IPS-15b (cell line): ENCODE data around the gene PRKCB.

ENCODE experiments used
- H3K27me3 ChIP-seq: one replicate; pipeline ENCODE4 v1.6.1; 2013; ENCODE audit warnings: low read length; ENCODE audit not compliant: control insufficient read depth, insufficient read depth
- H3K36me3 ChIP-seq: one replicate; pipeline ENCODE4 v1.6.1; 2013; ENCODE audit warnings: low read length; ENCODE audit not compliant: control insufficient read depth, insufficient read depth
- H3K4me1 ChIP-seq: one replicate; pipeline ENCODE4 v1.6.1; 2013; ENCODE audit warnings: mild to moderate bottlenecking, low read length; ENCODE audit not compliant: control insufficient read depth, insufficient read depth
- H3K4me3 ChIP-seq: one replicate; pipeline ENCODE4 v1.5.1; 2013; ENCODE audit warnings: low read depth, low read length
- H3K9ac ChIP-seq: one replicate; pipeline ENCODE4 v1.6.1; 2013; ENCODE audit warnings: low read depth, mild to moderate bottlenecking, low read length
- H3K9me3 ChIP-seq: one replicate; pipeline ENCODE4 v1.6.1; 2013; ENCODE audit warnings: mild to moderate bottlenecking, low read length; ENCODE audit not compliant: control insufficient read depth, insufficient read depth

PRKCB gene

DNA sequence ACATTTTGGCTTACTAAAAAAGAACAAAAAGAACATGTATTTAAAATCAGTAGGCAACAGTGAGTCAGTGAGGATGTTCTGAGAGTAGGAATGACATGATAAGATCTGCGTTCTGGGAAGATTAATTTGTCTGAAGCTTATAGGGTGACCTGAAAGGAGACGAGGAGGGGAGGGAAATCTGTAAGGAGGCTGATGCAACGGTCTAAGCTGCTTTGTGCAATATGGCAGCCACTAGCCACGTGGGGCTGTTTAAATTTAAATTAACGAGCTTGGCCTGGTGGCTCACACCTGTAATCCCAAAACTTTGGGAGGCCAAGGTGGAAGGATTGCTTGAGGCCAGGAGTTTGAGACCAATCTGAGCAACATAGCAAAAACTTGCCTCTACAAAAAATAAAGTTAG lies 238.8 kb downstream of the PRKCB start:
- H3K9me3 ChIP-seq: no peaks in the 10 kb centered on the region
- peaks cover 9% of the 10 kb centered on the region for H3K4me1 ChIP-seq
- H3K4me3 ChIP-seq: no peak overlapping the region
- H3K27me3 ChIP-seq: no peaks in the 10 kb centered on the region
- H3K36me3 ChIP-seq: no peaks in the 10 kb centered on the region
- no peak overlapping the region for H3K9ac ChIP-seq

DNA sequence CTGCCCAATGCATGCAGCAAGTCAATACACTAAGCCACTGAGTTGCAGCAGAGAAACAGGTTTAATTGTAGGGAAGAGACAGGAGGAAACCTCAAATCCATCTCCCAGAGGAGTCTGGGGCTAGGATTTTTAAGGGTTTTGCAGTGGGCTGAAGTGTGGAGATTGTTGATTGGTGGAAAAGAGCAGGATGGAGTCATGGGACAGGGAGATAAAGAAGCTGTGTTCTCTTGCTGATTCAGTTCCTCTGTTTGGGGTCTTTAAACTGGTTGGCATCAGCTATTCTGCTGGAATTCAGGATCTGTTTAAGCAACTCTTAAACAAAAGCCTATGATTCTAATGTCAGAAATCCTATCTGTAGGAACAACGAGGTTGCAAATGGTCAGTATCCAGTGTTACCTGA lies 239.5 kb downstream of the PRKCB start:
- Histone ChIP-seq H3K9me3 (no peaks in the 10 kb centered on the region), H3K4me3 (no peak overlapping the region), H3K27me3 (no peaks in the 10 kb centered on the region), H3K4me1 (peaks cover 9% of the 10 kb centered on the region), H3K9ac (no peak overlapping the region), H3K36me3 (no peaks in the 10 kb centered on the region)

- Histone ChIP-seq H3K4me1 (peaks cover 9% of the 10 kb centered on the region), H3K4me3 (no peak overlapping the region), H3K36me3 (no peaks in the 10 kb centered on the region), H3K9me3 (no peaks in the 10 kb centered on the region), H3K9ac (no peak overlapping the region), H3K27me3 (no peaks in the 10 kb centered on the region)
These were observed 240.3 kb downstream of the PRKCB start for GRCh38 chr16:24075931-24076716.

GRCh38 chr16:24077292-24077691 lies 241.5 kb downstream of the PRKCB start:
- Histone ChIP-seq H3K9ac (no peak overlapping the region), H3K4me1 (peaks cover 9% of the 10 kb centered on the region), H3K9me3 (no peaks in the 10 kb centered on the region)

DNA sequence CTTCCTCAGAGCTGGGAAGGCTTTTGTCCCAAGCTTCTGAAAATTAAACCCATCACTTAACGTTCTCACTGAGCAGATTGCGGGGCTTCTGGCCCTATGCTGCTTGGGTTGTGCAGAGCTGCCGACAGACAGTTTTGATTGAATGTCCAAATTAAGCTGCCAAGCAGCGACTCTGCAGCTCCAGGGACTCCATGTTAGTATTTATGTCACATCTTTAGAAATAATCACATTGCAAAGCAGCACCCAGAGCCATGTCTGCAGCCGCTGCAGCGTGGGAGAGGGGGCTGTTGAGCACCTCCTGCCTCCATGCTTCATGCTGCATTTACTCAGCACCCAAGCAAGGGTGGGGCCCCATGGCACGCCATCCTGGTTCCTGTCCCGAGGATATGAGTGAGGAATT lies 242.2 kb downstream of the PRKCB start:
- H3K36me3 ChIP-seq: no peaks in the 10 kb centered on the region

More at GRCh38 chr16:24077292-24077691, 241.5 kb downstream of the PRKCB start:
- H3K27me3 ChIP-seq: no peaks in the 10 kb centered on the region
- H3K36me3 ChIP-seq: no peaks in the 10 kb centered on the region
- no peak overlapping the region for H3K4me3 ChIP-seq

DNA sequence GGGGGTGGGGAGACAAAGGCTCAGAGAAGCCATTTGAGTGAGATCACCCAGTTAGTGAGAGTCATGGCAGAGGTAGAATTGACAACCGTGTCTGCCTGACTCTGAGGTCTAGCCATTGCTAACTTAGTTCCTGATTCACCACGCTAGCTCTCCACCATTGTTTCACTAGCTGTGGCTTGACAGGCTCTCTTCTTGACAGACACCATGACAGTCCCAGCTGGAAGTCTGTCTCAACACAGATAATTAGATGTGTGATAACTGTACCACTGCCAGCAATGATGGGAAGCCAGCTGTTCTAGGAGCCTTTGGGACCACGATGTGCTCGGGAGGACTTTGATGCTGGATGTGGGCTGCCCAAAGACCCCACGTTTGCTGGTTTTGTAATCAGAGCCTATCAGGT lies 249.9 kb downstream of the PRKCB start:
- Histone ChIP-seq H3K36me3 (no peaks in the 10 kb centered on the region), H3K4me1 (no peaks in the 10 kb centered on the region), H3K9ac (no peak overlapping the region), H3K9me3 (no peaks in the 10 kb centered on the region), H3K4me3 (no peak overlapping the region), H3K27me3 (no peaks in the 10 kb centered on the region)

More for the DNA sequence above, 242.2 kb downstream of the PRKCB start:
- H3K9ac ChIP-seq: no peak overlapping the region
- no peak overlapping the region for H3K4me3 ChIP-seq
- no peaks in the 10 kb centered on the region for H3K27me3 ChIP-seq
- H3K4me1 ChIP-seq: peaks cover 9% of the 10 kb centered on the region
- no peaks in the 10 kb centered on the region for H3K9me3 ChIP-seq

DNA sequence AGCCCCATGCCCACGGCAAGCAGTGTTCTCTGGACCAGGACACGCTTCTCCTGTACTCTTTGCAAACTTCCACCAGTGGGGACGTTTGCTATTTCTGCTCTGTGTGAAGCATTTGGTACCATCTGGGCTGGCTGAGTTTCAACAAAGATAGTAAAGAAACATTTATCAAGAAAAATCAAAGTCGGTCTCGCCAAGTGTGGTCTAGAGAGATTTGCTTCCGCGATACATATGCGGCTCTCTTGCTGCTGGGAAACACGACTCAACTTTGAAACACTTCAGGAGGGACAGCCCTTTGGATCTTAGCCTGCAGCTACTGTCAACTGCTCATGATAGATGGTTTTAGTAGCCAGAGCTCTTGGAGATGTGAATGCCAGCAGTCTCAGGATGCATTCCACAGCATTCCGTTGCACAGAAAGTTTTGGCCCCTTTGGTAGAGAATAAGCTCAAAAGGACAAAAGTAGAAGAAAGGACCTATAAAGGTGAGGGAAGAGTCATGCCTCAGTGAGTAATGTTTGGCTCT lies 252.2 kb downstream of the PRKCB start:
- Histone ChIP-seq H3K4me1 (no peaks in the 10 kb centered on the region), H3K36me3 (no peaks in the 10 kb centered on the region), H3K9me3 (no peaks in the 10 kb centered on the region), H3K4me3 (no peak overlapping the region), H3K9ac (no peak overlapping the region), H3K27me3 (no peaks in the 10 kb centered on the region)

DNA sequence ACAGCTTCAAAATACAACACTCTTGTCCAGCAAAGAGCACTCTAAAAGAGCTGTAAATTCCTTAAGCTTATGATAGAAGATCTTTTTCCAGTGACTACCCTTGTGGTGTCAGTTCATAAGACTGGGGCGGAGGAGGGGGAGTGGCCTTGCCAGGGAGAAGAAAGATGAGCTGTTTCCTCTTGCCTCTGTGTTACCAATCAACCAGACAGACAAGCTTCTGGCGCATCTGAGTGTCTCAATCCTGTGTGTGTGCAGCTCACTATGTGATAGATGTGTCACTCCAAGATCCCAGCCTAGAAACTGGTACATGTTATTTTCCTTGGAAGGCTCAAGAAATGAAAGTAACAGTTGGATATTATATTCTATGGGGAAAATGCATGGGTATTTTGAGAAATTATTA lies 253.0 kb downstream of the PRKCB start:
- no peak overlapping the region for H3K9ac ChIP-seq
- H3K27me3 ChIP-seq: no peaks in the 10 kb centered on the region
- H3K4me3 ChIP-seq: no peak overlapping the region
- H3K36me3 ChIP-seq: no peaks in the 10 kb centered on the region
- H3K9me3 ChIP-seq: no peaks in the 10 kb centered on the region
- no peaks in the 10 kb centered on the region for H3K4me1 ChIP-seq

GRCh38 chr16:24091125-24091524 lies 255.3 kb downstream of the PRKCB start:
- Histone ChIP-seq H3K4me1 (no peaks in the 10 kb centered on the region), H3K36me3 (no peaks in the 10 kb centered on the region), H3K4me3 (no peak overlapping the region), H3K9ac (no peak overlapping the region), H3K9me3 (no peaks in the 10 kb centered on the region), H3K27me3 (no peaks in the 10 kb centered on the region)

- no peaks in the 10 kb centered on the region for H3K9me3 ChIP-seq
- no peaks in the 10 kb centered on the region for H3K27me3 ChIP-seq
- no peak overlapping the region for H3K9ac ChIP-seq
- H3K4me1 ChIP-seq: peaks cover 5% of the 10 kb centered on the region
- no peaks in the 10 kb centered on the region for H3K36me3 ChIP-seq
- no peak overlapping the region for H3K4me3 ChIP-seq
These were observed 257.3 kb downstream of the PRKCB start for GRCh38 chr16:24093049-24093448.

- no peak overlapping the region for H3K9ac ChIP-seq
- no peaks in the 10 kb centered on the region for H3K36me3 ChIP-seq
- H3K4me3 ChIP-seq: no peak overlapping the region
- H3K4me1 ChIP-seq: peaks cover 15% of the 10 kb centered on the region
- H3K27me3 ChIP-seq: no peaks in the 10 kb centered on the region
- no peaks in the 10 kb centered on the region for H3K9me3 ChIP-seq
These were observed 258.9 kb downstream of the PRKCB start for GRCh38 chr16:24094660-24095059.

DNA sequence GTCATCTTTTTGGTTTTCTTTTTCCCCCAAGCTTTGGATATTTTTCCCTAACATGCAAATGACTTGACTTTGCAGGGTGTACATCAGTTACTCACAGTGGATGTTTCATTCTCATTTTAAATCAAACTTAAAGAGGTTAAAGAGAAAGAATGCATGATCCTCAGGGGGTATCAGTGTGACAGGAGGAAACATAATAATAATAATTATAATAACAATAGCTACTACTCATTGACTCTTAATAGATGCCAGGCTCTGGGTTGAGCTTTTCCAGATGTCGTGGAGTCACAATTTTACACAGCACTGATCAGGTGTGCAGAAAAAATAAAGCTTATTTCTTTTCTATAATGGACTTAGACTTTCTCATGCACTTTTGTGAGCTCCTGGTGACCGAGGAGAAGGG lies 263.1 kb downstream of the PRKCB start:
- peaks cover 25% of the 10 kb centered on the region for H3K4me1 ChIP-seq
- no peak overlapping the region for H3K4me3 ChIP-seq
- H3K9ac ChIP-seq: no peak overlapping the region
- no peaks in the 10 kb centered on the region for H3K9me3 ChIP-seq
- no peaks in the 10 kb centered on the region for H3K27me3 ChIP-seq
- no peaks in the 10 kb centered on the region for H3K36me3 ChIP-seq
